Astrocyte (in vitro differentiated cells and primary cell): ENCODE measurements around the gene POU2F2. TPM values are rescaled to one million over a fixed set of nuclear protein-coding genes. Genes with fewer than 3 reads are reported as not detected.

ENCODE experiments used
- DNase-seq: peaks from one replicate; pipeline ENCODE4 v3.0.0-alpha.2; 2010; ENCODE audit warnings: low read depth
- FAIRE-seq: peaks from 2 replicates; lab custom pipeline; 2011; peaks lifted over from hg19 to GRCh38; lab: Jason Lieb, UNC
- H2AFZ ChIP-seq: 2 replicates; pipeline ENCODE4 v1.6.0; 2012; ENCODE audit warnings: low read depth, low read length, inconsistent platforms
- H3K27ac ChIP-seq: 2 replicates; pipeline ENCODE4 v1.5.1; 2011; ENCODE audit warnings: low read depth, low read length, inconsistent platforms
- H3K27me3 ChIP-seq: 2 replicates; pipeline ENCODE4 v1.6.0; 2011; ENCODE audit warnings: low read length, inconsistent platforms; ENCODE audit not compliant: insufficient read depth
- H3K36me3 ChIP-seq: 2 replicates; pipeline ENCODE4 v1.5.1; 2011; ENCODE audit warnings: low read length, inconsistent platforms; ENCODE audit not compliant: insufficient read depth
- H3K4me1 ChIP-seq: 2 replicates; pipeline ENCODE4 v1.5.1; 2011; ENCODE audit warnings: low read length, inconsistent platforms; ENCODE audit not compliant: insufficient read depth
- H3K4me2 ChIP-seq: 2 replicates; pipeline ENCODE4 v1.6.0; 2012; ENCODE audit warnings: low read length, inconsistent platforms
- H3K4me3 ChIP-seq: 2 replicates; pipeline ENCODE4 v1.5.1; 2011; ENCODE audit warnings: low read depth, mild to moderate bottlenecking, low read length, inconsistent platforms; ENCODE audit not compliant: insufficient read depth
- H3K79me2 ChIP-seq: 2 replicates; pipeline ENCODE4 v1.6.0; 2012; ENCODE audit warnings: mild to moderate bottlenecking, low read length, inconsistent platforms; ENCODE audit not compliant: insufficient read depth
- H3K9ac ChIP-seq: 2 replicates; pipeline ENCODE4 v1.6.0; 2012; ENCODE audit warnings: mild to moderate bottlenecking, low read length, inconsistent platforms
- H3K9me3 ChIP-seq: 2 replicates; pipeline ENCODE4 v1.5.1; 2012; ENCODE audit warnings: low read depth, mild to moderate bottlenecking, low read length, inconsistent platforms; ENCODE audit not compliant: insufficient read depth
- H4K20me1 ChIP-seq: 2 replicates; pipeline ENCODE4 v1.6.0; 2012; ENCODE audit warnings: low read length, inconsistent platforms; ENCODE audit not compliant: insufficient read depth
- H3K27ac Mint-ChIP-seq: one replicate; pipeline ENCODE4 v1.8.0; 2021; ENCODE audit warnings: mild to moderate bottlenecking, mixed read lengths; ENCODE audit not compliant: unreplicated experiment
- H3K27me3 Mint-ChIP-seq: one replicate; pipeline ENCODE4 v1.8.0; 2021; ENCODE audit warnings: low read depth, mixed read lengths; ENCODE audit not compliant: unreplicated experiment
- H3K36me3 Mint-ChIP-seq: one replicate; pipeline ENCODE4 v1.8.0; 2021; ENCODE audit warnings: low read depth, mixed read lengths; ENCODE audit not compliant: unreplicated experiment
- H3K4me1 Mint-ChIP-seq: one replicate; pipeline ENCODE4 v1.8.0; 2021; ENCODE audit warnings: low read depth, mixed read lengths; ENCODE audit not compliant: unreplicated experiment
- H3K4me3 Mint-ChIP-seq: one replicate; pipeline ENCODE4 v1.8.0; 2021; ENCODE audit warnings: mild to moderate bottlenecking, moderate library complexity, mixed read lengths; ENCODE audit not compliant: unreplicated experiment
- H3K9me3 Mint-ChIP-seq: one replicate; pipeline ENCODE4 v1.8.0; 2021; ENCODE audit warnings: mild to moderate bottlenecking, mixed read lengths; ENCODE audit not compliant: unreplicated experiment
- EZH2 ChIP-seq: IDR thresholded peaks from 2 replicates; pipeline ENCODE4 v1.6.1; 2012; ENCODE audit warnings: mild to moderate bottlenecking, low read length, inconsistent platforms; ENCODE audit not compliant: insufficient read depth
- total RNA-seq: library from RNA; stranded (reverse); gene quantifications from 2 replicates; pipeline ENCODE4 v1.2.1, GENCODE V29; 2021
- TF ChIP-seq, protein P1 (sequence below): IDR thresholded peaks from 2 replicates; pipeline ENCODE4 v1.5.1; 2011; ENCODE audit warnings: low read depth, mild to moderate bottlenecking, inconsistent platforms, low read length, moderate library complexity; ENCODE audit not compliant: insufficient read depth

The POU2F2 gene
- total RNA-seq, 1 donor from 2014 or later = 8.3 TPM

DNA sequence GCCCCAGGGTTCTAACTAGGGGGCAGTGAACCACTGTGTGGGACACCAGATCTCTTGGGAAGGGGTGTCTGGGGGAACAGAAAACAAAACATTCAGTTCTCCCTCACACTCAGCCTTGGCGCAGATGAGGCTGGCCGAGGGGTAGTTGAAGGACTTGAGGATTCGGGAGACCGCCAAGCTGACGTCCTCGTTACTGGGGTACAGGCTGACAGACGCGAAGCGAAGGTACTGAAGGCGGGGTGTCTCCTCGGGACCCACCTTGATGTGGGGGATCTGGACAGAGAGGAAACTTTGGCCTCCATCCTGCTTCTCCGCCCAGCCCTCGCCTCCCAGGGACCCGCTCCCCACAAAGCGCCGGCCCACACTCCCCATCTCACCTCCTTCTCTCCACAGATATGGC, 69.9 kb downstream of the POU2F2 start:
- Histone ChIP-seq H3K9me3 (no peaks in the 10 kb centered on the region), H3K9ac (no peak overlapping the region), H3K4me1 (no peaks in the 10 kb centered on the region), H3K27ac (no peak overlapping the region), H3K4me2 (no peak overlapping the region), H3K4me3 (no peak overlapping the region), H2AFZ (no peak overlapping the region), H3K27me3 (peaks cover 6% of the 10 kb centered on the region), H4K20me1 (peaks cover 6% of the 10 kb centered on the region), H3K36me3 (no peaks in the 10 kb centered on the region), H3K79me2 (no peaks in the 10 kb centered on the region)
- H3K36me3 Mint-ChIP-seq = peaks cover 7% of the 10 kb centered on the region
- H3K27me3 Mint-ChIP-seq = peaks cover 17% of the 10 kb centered on the region
- no peaks in the 10 kb centered on the region for H3K4me1 Mint-ChIP-seq
- FAIRE-seq (no peak), DNase-seq (no peak)
- no peak overlapping the region for H3K4me3 Mint-ChIP-seq
- no peaks in the 10 kb centered on the region for H3K9me3 Mint-ChIP-seq
- H3K27ac Mint-ChIP-seq = no peak overlapping the region
- no peak for TF ChIP-seq EZH2
- TF ChIP-seq, protein P1, sequence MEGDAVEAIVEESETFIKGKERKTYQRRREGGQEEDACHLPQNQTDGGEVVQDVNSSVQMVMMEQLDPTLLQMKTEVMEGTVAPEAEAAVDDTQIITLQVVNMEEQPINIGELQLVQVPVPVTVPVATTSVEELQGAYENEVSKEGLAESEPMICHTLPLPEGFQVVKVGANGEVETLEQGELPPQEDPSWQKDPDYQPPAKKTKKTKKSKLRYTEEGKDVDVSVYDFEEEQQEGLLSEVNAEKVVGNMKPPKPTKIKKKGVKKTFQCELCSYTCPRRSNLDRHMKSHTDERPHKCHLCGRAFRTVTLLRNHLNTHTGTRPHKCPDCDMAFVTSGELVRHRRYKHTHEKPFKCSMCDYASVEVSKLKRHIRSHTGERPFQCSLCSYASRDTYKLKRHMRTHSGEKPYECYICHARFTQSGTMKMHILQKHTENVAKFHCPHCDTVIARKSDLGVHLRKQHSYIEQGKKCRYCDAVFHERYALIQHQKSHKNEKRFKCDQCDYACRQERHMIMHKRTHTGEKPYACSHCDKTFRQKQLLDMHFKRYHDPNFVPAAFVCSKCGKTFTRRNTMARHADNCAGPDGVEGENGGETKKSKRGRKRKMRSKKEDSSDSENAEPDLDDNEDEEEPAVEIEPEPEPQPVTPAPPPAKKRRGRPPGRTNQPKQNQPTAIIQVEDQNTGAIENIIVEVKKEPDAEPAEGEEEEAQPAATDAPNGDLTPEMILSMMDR = no peak

DNA sequence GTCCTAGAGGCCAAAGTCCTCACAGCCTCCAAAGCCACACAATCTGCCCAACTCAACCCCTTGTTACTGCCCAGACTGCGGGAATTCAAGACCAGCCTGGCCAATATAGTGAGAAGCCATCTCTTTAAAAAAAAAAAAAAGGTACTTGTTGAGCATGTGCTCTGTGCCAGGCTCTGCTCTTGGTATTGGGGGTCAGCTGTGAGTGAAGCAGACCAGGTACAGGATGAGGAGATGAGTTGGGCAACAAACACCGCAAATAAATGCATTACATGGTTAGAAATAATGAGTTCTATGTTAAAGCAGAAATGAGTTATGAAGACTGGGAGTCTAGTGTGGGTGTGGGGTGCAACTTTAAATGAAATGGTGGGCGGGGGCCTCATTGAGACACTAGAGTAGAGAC, 72.1 kb downstream of the POU2F2 start:
- no peak for FAIRE-seq
- peaks cover 7% of the 10 kb centered on the region for H3K36me3 Mint-ChIP-seq

DNA sequence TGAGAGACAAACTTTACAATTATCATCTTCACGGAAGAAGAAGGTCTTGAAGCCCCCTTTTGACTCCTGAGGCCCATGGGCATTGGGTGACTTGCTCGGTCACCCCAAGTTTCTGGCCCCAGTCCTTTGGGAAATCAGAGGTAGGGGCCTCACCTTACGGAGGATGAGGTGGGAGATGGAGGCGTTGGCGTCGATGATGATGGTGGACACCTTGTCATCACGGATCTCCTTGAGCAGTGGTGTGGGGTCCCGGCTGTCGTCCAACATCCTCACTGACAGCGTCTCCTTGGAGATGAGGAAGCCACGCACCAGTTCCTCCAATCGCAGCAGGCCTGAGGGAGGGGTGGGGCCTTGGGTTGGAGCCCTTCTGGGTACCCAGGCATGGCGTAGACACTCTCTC, 73.0 kb downstream of the POU2F2 start:
- Mint-ChIP-seq H3K4me3 (no peak overlapping the region), H3K27ac (no peak overlapping the region), H3K36me3 (peaks cover 11% of the 10 kb centered on the region), H3K9me3 (no peaks in the 10 kb centered on the region), H3K27me3 (peaks cover 25% of the 10 kb centered on the region), H3K4me1 (no peaks in the 10 kb centered on the region)
- no peaks in the 10 kb centered on the region for H3K79me2 ChIP-seq
- no peaks in the 10 kb centered on the region for H3K4me1 ChIP-seq
- H3K4me2 ChIP-seq = no peak overlapping the region
- H3K36me3 ChIP-seq = no peaks in the 10 kb centered on the region
- H4K20me1 ChIP-seq = no peaks in the 10 kb centered on the region
- TF ChIP-seq, protein P1 = no peak
- no peak for TF ChIP-seq EZH2
- FAIRE-seq (no peak), DNase-seq (no peak)
- no peaks in the 10 kb centered on the region for H3K27me3 ChIP-seq
- no peaks in the 10 kb centered on the region for H3K9me3 ChIP-seq
- no peak overlapping the region for H3K4me3 ChIP-seq
- H3K9ac ChIP-seq = no peak overlapping the region
- H2AFZ ChIP-seq = no peak overlapping the region
- no peak overlapping the region for H3K27ac ChIP-seq

More for the DNA sequence above, 72.1 kb downstream of the POU2F2 start:
- no peaks in the 10 kb centered on the region for H3K79me2 ChIP-seq
- H3K4me3 ChIP-seq = no peak overlapping the region
- H3K27ac Mint-ChIP-seq = no peak overlapping the region
- no peak overlapping the region for H3K27ac ChIP-seq
- H3K36me3 ChIP-seq = no peaks in the 10 kb centered on the region
- no peaks in the 10 kb centered on the region for H3K9me3 ChIP-seq
- H3K4me1 ChIP-seq = no peaks in the 10 kb centered on the region
- no peaks in the 10 kb centered on the region for H4K20me1 ChIP-seq
- H3K27me3 ChIP-seq = no peaks in the 10 kb centered on the region
- H3K9ac ChIP-seq = no peak overlapping the region
- peaks cover 24% of the 10 kb centered on the region for H3K27me3 Mint-ChIP-seq
- TF ChIP-seq, protein P1 = no peak
- TF ChIP-seq EZH2 = no peak
- no peak overlapping the region for H3K4me3 Mint-ChIP-seq
- no peak overlapping the region for H2AFZ ChIP-seq
- H3K9me3 Mint-ChIP-seq = no peaks in the 10 kb centered on the region
- H3K4me2 ChIP-seq = no peak overlapping the region
- DNase-seq = no peak
- no peaks in the 10 kb centered on the region for H3K4me1 Mint-ChIP-seq
